Activated CD4-positive, alpha-beta T cell treated with anti-CD3 and anti-CD28 coated beads, Interleukin-2, amount 50 U/mL, for 48 hours (primary cell): ENCODE results near the gene BEND6.
"Not testable (repeated sequence)": the region's sequence is repeated elsewhere in the genome, so short reads cannot be mapped to it uniquely, and the experiment has no call there.

Experiments used
- DNase-seq, 2 experiments: peaks; one replicate each; pipeline ENCODE4 v3.0.0-alpha.2; 2020

Gene BEND6

DNA sequence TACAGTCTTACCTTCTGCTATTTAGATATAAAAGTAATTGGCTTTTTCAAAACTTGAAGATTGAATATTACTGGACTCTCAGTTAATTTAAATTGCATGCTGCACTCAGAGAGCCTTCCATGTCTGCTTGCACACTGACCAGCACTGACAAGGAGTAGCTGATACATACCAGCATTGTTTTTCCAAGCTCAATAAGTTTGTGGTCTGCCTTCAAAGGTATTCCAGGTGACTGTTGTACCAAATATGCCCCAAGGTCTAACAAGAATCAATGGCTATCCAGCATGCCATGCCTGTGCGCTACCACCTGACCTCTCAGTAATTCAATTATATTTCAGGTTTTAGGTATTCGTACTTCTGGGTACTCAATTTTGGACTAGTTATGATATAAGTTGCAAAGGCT, 30.0 kb downstream of the BEND6 start:
- DNase-seq, result no peak

DNA sequence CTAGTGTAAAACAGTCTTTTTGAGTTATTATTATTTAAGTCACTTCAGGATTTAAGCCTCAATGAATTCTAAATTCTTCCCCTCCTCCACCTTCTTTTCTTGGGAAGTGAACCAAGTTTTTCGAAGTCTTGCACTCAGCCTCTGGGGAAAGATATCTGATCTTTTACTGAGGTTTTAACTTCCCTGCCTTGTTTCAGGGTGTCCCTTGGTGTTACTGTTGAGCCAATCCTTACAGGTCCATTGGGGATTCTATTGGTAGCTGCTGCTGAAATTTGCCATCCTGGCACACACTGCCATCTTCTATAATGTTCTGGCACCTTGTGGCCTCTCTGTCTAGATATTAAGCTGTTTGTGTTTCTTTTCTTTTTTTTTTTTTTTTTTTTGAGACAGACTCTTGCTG, 31.7 kb downstream of the BEND6 start:
- no peak for DNase-seq

DNA sequence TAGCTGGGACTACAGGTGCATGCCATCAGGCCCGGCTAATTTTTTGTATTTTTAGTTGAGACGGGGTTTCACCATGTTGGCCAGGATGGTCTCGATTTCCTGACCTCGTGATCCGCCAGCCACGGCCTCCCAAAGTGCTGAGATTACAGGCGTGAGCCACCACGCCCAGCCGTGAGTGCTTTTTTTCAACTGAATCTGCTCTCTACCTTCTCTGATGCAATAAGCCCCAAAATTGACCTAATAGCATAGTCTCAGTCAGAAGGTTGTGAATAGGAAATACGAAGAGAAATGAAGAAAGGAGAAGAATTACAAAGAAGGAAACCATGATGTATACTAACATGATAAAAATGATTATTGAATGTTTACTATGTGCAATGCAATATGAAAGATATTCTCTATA, 33.2 kb downstream of the BEND6 start:
- no peak for DNase-seq

DNA sequence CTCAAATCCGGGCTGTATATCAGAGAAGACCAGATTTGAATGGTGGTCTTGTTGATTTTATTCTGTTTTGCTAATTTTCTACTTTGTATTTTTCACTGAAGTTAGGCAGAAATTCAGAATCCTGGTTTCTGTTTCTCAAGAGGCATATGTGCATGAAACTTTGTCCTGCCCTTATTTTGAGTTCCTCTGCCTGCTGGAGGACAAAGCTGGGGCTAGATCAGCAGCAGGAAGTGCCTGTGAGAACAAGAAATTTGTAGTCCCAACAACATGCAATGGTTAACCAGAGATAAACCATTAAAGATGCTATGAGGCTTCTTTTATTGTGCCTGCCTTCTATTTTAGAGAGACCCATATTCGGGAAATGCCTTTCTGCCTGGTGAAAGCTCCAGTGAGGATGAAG, 37.1 kb downstream of the BEND6 start:
- DNase-seq, result no peak

DNA sequence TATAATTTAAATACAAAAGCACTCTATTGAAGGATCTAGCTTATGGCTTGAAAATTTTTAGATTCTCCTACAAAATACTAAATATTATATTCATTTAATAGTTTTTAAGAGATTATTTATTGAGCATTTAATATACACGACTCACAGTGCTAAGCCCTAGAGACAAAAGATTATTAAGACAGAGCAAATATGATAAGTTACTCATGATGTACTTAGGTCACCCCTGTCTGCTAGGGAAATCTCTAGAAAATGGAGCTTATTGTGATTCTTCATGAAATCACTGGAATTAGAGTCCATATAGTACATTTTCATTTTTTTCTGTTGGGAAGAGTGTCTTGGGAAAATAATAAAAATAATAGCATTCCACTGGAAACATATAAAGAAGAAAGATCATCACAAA, 37.8 kb downstream of the BEND6 start:
- DNase-seq, result no peak

DNA sequence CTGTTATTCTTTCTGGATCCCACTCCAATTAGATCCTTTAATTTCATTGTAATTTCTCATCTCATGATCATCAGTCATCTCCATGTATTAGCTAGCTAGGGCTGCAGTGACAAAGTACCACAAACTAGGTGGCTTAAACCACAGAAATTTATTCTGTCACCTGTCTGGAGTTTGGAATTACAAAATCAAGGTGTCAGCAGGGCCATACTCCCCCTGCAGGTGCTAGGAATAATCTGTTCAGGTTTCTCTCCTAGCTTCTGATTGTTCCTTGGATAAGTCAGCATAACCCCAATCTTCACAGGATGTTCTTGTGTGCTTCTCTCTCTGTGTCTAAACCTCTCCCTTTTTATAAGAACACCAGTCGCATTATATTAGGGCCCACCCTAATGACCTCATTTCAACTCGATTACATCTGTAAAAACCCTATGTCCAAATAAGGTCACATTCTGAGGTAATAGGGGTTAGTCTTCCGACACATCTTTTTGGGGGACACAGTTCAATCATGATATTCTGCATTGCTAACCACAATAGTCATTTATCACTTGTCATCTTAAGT, 40.5 kb downstream of the BEND6 start:
- DNase-seq, result no peak

DNA sequence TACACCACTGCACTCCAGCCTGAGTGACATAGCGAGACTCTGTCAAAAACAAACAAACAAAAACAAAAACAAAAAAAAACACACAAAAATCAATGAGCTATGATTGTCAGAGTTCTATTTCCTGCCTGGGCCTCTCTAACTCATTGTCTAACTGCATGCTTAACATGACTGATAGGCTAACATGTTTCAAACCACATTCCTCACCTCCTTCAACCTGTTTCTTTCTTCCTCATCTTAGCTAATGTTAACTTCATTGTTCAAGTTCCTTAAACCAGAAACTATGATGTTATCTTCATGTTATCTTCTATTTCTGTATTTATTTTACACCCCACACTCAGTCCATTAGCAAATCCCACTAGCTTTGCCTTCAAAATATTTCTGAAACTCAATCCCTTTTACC, 41.5 kb downstream of the BEND6 start:
- DNase-seq, result no peak

DNA sequence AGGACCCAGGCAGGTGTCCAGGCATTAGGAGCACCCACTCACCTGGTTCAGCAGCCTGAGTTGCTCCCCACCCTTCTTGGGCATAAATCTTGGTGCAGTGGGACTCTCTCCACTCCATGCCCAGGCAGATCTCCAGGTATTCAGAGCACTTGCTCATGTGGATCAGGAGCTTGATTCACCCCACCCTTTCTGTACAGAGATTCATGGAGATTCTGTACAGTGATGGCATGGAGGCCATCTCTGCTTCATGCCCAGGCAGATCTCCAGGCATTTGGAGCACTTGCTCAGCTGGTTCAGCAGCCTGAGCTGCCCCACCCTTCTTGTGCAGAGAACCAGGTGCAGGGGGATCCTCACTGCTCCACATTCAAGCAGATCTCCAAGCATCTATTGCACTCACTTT, 44.1 kb downstream of the BEND6 start:
- DNase-seq, result no peak

DNA sequence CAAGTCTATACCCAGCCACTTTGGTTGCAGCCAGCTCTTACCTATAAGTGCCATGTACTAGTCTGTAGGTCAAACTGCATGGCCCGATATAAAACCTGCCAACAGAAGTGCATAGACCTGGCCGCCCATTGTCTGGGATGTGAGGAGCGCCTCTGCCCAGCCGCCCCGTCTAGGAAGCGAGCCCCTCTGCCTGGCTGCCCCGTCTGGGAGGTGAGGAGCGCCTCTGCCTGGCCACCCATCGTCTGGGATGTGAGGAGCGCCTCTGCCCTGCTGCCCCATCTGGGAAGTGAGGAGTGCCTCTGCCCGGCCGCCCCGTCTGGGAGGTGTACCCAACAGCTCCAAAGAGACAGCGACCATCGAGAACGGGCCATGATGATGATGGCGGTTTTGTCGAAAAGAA, 44.8 kb downstream of the BEND6 start:
- not testable (repeated sequence) for DNase-seq

DNA sequence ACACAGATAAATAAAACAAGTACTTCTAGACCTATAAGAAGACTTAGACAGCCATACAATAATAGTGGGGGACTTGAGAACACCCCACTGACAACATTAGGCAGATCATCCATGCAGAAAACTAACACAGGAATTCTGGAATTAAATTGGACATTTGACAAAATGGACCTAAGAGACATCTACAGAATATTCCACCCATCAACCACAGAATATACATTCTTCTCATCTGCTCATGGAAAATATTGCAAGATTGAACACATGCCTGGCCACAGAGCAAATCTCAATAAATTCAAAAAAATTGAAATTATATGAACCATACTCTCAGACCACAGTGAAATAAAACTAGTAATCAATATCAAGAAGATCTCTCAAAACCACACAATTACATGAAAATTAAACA, 47.3 kb downstream of the BEND6 start:
- DNase-seq, result no peak

DNA sequence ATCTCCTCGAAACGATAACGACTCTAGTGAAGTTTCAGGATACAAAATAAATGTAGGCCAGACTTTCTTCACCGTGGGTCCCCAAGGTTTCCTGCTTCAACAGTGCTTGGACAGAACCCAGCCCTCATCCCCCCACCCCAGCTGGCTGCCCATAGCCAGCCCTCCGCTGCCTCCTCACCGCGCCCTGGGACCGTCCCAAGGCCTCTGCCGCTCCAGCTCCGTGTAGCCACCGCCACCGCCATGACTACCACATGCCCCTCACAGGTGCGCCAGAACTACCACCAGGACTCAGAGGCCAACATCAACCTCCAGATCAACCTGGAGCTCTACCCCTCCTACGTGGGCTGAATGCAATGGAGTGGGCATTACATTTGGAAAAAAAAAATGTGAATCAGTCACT, 49.4 kb downstream of the BEND6 start:
- no peak for DNase-seq

DNA sequence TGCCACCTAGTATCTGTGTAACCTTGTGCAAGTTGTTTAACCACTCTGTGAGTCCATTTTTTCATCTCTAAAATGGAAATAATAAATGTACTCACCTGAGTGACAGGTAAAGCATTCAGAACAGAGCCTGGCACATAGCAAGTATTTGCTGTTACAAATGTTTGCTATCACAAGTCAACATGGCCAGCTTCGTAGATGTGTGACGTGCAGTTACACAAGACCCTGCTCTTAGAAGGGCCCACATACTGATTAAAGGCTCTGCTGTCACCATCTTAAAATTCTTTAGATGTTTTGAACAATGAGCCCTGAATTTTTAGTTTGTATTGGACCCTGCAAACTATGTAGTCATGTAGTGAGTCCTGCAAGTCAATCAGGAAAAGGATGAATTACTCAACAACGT, 51.2 kb downstream of the BEND6 start:
- no peak for DNase-seq

DNA sequence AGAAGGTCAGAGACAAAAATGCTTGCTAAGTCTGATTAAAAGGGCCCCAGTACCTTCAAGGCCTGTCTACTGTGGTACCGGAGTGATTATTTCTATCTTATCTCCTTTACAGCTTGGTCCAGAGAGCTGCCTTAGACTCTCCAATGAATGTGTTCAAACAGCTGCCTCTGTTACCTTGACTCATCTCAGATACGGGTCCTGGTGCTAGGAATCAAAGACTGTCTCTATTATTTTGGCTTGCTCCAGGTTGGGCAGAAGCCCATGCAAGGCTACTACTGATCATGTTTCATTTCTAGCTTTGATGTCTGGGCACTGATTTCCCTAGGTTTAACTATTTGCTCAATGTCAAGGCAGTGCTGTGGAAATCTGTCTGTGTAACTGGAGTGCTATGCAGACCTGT, 53.2 kb downstream of the BEND6 start:
- DNase-seq, result not testable (repeated sequence)

DNA sequence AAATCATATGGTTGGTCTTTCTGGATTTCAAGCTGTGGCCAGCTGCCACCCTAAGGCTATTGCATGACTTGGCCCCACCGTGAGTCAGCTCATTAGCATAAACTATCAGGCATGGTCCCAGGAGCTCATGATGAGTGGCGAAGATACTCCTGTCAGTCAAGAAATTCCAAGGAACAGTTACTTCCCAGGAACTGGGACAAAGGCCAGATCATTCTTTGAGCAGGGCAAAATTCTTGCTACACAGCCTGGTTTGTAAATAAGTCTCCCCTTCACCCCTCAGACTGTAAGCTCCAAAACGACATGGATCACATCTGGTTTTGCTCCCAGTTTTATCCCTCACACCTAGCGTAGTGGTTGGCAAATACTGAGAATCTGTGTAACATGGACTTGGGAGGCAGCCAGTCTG, 58.6 kb downstream of the BEND6 start:
- no peak for DNase-seq

DNA sequence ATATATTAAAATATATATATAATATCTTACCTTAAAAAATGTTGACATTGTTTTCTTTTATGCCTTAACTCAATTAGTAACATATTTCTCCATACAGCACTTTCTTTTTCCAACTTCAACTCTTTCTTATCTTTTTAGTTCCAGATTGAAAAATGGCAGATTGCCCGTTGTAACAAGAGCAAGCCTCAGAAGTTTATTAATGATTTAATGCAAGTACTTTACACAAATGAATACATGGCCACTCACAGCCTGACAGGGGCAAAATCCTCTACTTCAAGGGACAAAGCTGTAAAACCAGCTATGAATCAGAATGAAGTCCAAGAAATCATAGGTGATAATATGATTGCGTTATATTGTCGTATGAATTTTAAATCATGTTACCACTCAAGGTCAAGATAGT, 62.2 kb downstream of the BEND6 start:
- no peak for DNase-seq

DNA sequence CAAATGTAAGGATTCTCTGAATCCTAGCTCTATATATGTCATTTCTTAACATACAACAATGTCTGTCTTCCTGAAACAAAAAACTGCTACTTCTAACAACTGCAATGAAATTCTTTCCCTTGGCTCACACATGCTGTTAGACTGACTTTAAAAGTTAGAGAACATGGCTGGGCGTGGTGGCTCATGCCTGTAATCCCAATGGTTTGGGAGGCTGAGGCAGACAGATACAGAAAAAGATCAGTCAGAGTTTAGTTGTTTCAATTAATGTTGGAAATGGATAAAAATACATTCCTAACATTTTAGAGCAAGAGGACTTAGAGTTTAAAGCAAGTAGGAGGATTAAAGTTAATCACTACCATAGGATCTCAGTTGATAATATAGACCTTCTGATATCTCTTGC, 62.9 kb downstream of the BEND6 start:
- DNase-seq, result no peak

DNA sequence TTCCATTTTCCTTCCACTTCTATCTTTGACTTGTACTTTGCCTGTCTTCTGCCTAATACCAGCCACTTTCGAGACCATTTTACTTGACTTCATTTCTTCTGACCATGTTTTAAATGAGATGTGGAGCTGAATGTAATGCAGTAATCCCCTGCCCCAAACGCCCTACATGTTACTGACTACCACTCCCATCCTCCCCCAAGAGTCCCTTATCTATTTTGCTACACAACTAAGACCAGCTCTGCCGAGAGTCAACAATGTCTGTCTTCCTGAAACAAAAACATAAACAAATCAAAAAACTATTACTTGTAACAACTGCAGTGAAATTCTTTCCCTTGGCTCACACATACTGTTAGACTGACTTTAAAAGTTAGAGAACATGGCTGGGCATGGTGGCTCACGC, 64.5 kb downstream of the BEND6 start:
- no peak for DNase-seq

DNA sequence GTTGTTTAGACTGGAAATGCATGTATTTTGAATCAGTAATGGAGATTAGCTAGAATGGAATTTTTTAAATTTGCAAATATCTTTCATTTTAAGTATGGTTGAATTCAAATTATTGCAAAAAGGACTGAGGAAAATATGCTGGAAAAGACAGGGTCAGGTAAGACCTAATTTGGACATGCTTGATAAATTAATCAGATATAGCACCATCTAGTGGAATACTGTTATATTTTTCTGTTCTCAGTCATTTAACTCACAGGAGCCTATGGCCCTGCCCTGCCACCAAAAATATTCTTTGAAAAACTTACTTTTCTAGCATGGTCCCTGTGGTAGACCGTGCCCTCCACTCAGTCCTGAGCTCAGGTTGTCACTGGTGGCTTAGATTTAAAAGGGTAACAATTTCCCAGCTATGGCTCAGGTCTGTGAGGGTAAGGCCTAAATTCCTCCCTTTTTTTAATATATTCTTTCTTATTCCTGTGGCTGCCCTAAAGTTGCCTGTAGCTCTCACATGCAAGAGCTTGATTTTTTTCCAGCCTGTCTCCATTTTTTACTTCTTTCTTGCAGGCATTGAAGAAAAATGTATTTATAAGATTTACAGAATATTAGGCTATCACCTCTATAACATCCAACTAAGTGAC, 66.3 kb downstream of the BEND6 start:
- no peak for DNase-seq

DNA sequence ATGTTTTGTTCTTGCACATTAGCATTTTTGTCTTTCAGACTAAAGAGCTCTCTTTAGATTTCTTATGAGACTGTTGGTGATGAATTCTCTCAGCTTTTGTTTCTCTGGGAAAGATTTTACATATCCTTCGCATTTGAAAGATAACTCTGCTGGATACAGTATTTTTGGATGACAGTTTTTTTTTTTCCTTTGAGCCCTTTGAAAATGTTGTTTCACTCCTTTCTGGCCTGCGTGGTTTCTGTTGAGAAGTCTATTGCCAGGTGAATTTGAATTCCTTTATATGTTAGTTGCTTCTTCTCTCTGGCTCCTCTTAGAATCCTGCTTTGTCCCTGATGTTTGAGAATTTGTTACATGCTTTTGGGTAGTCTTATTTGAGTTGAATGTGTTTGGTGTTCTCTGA, 69.4 kb downstream of the BEND6 start:
- DNase-seq, result no peak

DNA sequence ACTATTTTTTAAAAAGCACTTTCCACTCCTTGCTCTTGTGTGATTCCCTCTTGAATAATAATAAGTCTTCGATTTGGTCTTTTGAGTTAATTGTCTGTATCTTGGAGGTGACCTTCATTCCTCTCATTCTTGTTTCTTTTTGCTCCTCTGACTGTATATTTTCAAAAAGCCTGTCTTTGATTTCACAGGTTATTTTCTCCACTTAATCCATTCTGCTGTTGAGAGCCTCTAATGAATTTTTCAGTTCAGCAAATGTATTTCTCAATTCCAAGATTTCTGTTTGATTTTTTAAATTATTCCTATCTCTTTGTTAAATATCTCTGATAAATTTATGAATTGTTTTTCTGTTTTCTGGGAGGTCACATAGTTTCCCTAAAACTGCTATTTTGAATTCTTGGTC, 69.9 kb downstream of the BEND6 start:
- DNase-seq, result no peak

DNA sequence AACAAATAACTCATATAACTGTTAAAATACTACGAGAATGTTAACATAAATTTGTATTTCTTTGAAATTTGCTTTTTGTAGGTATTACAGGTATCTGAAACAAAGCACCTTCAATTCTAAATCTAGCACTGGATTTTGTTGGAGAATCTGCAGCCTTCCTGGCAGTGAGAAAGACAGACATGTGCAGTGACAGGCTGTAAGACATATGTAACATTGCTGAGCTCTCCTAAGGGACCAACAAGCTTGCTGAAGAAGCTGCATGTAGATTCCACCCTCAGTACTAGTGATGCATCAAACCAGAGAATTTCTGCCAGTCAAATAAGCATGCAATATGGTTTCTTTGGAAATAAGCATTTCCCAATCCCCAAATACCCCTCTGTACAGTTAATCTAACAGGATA, 71.1 kb downstream of the BEND6 start:
- DNase-seq, result no peak

DNA sequence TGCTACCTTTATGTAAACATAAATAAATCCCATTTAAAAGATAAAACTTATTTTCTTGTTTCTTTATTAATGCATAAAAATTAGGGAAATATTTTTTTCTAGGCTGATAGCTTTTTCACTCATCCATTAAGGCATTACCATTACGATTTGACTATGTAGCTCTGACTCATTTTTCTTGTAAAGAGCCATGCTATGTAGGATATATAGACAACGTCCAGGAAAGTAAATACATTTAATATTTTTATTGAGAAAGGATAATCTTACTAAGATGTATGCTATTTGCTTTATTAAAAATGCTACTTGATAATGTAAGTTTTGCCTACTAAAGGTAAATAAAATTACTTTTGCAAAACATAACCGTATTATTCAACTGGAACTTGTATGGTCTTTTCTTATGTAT, 72.4 kb downstream of the BEND6 start:
- no peak for DNase-seq

DNA sequence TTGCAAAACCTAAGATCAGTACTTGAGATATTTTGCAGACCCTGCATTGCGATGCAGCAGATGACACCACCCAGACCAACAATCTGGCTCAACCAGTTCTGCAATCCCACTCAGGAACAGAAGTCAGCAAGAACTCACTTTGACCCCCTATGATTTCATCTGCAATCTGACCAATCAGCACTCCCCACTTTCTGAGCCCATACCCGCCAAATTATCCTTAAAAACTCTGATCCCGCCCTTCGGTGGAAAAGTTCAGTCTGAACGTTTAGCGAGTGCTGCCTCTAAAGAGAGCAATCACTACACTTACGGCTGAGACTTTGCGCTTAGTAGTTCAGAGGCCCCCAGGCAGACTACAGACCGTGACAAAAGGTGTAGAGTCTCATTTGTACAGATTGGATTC, 74.3 kb downstream of the BEND6 start:
- DNase-seq, result no peak

DNA sequence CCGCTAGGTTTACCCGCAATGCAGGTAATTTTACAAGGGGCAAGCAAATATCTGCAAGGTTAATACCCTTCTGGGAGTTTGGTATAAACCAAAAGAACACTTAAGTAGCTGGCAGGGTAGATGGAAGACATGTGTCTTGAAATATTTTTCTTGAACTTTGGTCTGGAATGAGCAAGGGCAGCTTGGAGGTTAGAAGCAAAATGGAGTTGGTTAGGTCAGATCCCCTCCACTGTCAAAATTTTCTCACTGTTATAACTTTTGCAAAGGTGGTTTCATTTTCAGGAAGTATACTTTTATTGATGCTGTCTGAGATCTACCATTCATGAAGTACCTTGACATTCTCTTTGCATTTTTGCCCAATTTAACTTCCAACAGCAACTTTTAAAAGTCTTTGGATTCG, 78.3 kb downstream of the BEND6 start:
- DNase-seq, result no peak

DNA sequence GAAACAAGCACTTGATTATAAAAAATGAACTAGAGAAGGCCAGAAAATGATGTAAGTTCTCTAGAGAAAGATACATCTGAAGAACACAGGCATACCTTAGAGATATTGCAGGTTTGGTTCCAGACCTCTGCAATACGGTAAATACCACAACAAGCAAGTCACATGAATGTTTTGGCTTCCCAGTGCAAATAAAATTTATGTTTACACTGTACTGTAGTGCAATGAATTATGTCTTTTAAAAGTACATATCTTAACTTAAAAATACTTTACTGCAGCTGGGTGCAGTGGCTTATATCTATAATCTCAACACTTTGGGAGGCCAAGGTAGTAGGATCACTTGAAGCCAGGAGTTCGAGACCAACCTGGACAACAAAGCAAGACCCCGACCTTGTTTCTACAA, 80.6 kb downstream of the BEND6 start:
- DNase-seq, result no peak

DNA sequence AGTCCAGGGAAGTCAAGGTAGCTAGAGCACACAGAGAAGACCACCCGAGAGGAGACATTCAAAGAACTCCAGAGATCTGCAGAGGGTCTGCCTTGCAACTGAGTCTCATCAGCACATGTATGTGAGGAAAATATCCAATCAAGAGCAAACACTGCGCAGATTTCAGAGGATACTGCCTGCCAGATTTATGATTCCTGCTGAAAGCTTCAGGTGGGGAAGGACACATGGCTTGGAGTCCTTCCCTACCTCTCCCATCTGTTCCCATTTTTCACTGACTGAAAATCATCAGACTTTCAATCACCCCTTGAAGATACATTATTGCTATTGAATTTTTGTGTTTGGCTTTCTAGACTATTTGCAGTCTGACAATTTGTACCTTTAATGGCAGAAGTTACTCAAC, 84.0 kb downstream of the BEND6 start:
- no peak for DNase-seq
